IMR-90 (cell line): ENCODE measurements around the gene ATP4B. TPM values are rescaled to one million over a fixed set of nuclear protein-coding genes. Genes with fewer than 3 reads are reported as not detected.

Source experiments
- ATAC-seq: fragments of 200-7000 bp; cut with Tn5 transposase; 2 replicates; pipeline ENCODE4 v1.9.1; 2020; ENCODE audit warnings: low read depth, mild to moderate bottlenecking, moderate library complexity
- BruUV-seq: library from RNA; stranded (reverse); fragments of 400-500 nt; replicated peaks from 2 replicates; lab custom pipeline; 2021; lab: Mats Ljungman, UMichigan
- CTCF ChIA-PET: fragments of 300-600 bp; formaldehyde crosslinking; extraction: SDS; loops from one replicate; lab custom pipeline; 2021; ENCODE audit warnings: antibody characterized with exemption; lab: Yijun Ruan, JAX
- POLR2A ChIA-PET: fragments of 300-600 bp; sonication (Branson Sonifier 250); formaldehyde crosslinking; loops from one replicate; lab custom pipeline; 2022; ENCODE audit warnings: antibody characterized with exemption; ENCODE audit not compliant: unreplicated experiment; lab: Charles Lee
- DNase-seq: peaks from one replicate; pipeline ENCODE4 v3.0.0; 2013
- H2AFZ ChIP-seq: replicated peaks from 2 replicates; pipeline ENCODE3; 2013; ENCODE audit warnings: low read length, mild to moderate bottlenecking; ENCODE audit not compliant: poor library complexity
- H2AK5ac ChIP-seq: 2 replicates; pipeline ENCODE4 v1.6.1; 2013; ENCODE audit warnings: low read depth, low read length, inconsistent platforms
- H2AK9ac ChIP-seq: replicated peaks from 2 replicates; pipeline ENCODE3; 2013; ENCODE audit warnings: mild to moderate bottlenecking, low read depth, low read length, moderate library complexity; ENCODE audit not compliant: poor library complexity
- H2BK120ac ChIP-seq: 2 replicates; pipeline ENCODE4 v1.6.1; 2013; ENCODE audit warnings: low read depth, low read length, inconsistent platforms
- H2BK15ac ChIP-seq: 3 replicates; pipeline ENCODE4 v1.6.1; 2013; ENCODE audit warnings: low read depth, low read length, inconsistent platforms
- H2BK20ac ChIP-seq: 2 replicates; pipeline ENCODE4 v1.6.1; 2013; ENCODE audit warnings: low read depth, mild to moderate bottlenecking, inconsistent platforms, low read length, moderate library complexity
- H2BK5ac ChIP-seq: 2 replicates; pipeline ENCODE4 v1.6.1; 2013; ENCODE audit warnings: mild to moderate bottlenecking, low read depth, low read length, inconsistent platforms; ENCODE audit not compliant: poor library complexity, severe bottlenecking
- H3K14ac ChIP-seq: replicated peaks from 2 replicates; pipeline ENCODE4 v1.6.1; 2013; ENCODE audit warnings: low read depth, low read length, inconsistent platforms
- H3K18ac ChIP-seq: 2 replicates; pipeline ENCODE4 v1.6.1; 2013; ENCODE audit warnings: low read depth, low read length, control low read depth
- H3K23ac ChIP-seq: 2 replicates; pipeline ENCODE4 v1.6.1; 2013; ENCODE audit warnings: low read depth, low read length, inconsistent platforms
- H3K27ac ChIP-seq: 2 replicates; pipeline ENCODE4 v1.5.1; 2013; ENCODE audit warnings: mild to moderate bottlenecking, control low read depth, low read length; ENCODE audit not compliant: insufficient read depth
- H3K27me3 ChIP-seq: 2 replicates; pipeline ENCODE4 v1.6.1; 2013; ENCODE audit warnings: low read length; ENCODE audit not compliant: control insufficient read depth, insufficient read depth
- H3K36me3 ChIP-seq: 2 replicates; pipeline ENCODE4 v1.6.1; 2013; ENCODE audit warnings: low read length, mixed read lengths; ENCODE audit not compliant: control insufficient read depth, insufficient read depth
- H3K4ac ChIP-seq: 2 replicates; pipeline ENCODE4 v1.6.1; 2013; ENCODE audit warnings: low read depth, low read length, inconsistent platforms
- H3K4me1 ChIP-seq: 2 replicates; pipeline ENCODE4 v1.6.1; 2013; ENCODE audit warnings: low read length, mixed read lengths; ENCODE audit not compliant: control insufficient read depth, insufficient read depth
- H3K4me2 ChIP-seq: 2 replicates; pipeline ENCODE4 v1.6.1; 2013; ENCODE audit warnings: low read depth, mild to moderate bottlenecking, control low read depth, low read length, moderate library complexity
- H3K4me3 ChIP-seq: 2 replicates; pipeline ENCODE4 v1.5.1; 2013; ENCODE audit warnings: low read depth, mild to moderate bottlenecking, control low read depth, low read length, moderate library complexity; ENCODE audit not compliant: insufficient read depth
- H3K56ac ChIP-seq: 2 replicates; pipeline ENCODE4 v1.6.1; 2013; ENCODE audit warnings: low read length, inconsistent platforms; ENCODE audit not compliant: insufficient read depth; ENCODE audit errors: extremely low read depth
- H3K79me1 ChIP-seq, 2 experiments: 2 replicates each; pipeline ENCODE4 v1.6.1; 2013; ENCODE audit warnings: low read length in 2 of 2, inconsistent platforms in 1 of 2, low read depth in 1 of 2
- H3K9ac ChIP-seq: 2 replicates; pipeline ENCODE4 v1.6.1; 2013; ENCODE audit warnings: low read depth, low read length, control low read depth
- H3K9me1 ChIP-seq: 2 replicates; pipeline ENCODE4 v1.6.1; 2013; ENCODE audit warnings: low read length, inconsistent platforms; ENCODE audit not compliant: insufficient read depth
- H3K9me3 ChIP-seq: 2 replicates; pipeline ENCODE4 v1.6.1; 2013; ENCODE audit warnings: low read length; ENCODE audit not compliant: control insufficient read depth, insufficient read depth
- H4K20me1 ChIP-seq: 2 replicates; pipeline ENCODE4 v1.6.1; 2013; ENCODE audit warnings: low read length, inconsistent platforms; ENCODE audit not compliant: insufficient read depth
- H4K5ac ChIP-seq: 2 replicates; pipeline ENCODE4 v1.6.1; 2013; ENCODE audit warnings: mild to moderate bottlenecking, low read depth, low read length, control low read depth
- H4K8ac ChIP-seq, 2 experiments: 2 replicates each; pipeline ENCODE4 v1.6.1; 2013; ENCODE audit warnings: low read depth in 2 of 2, low read length in 2 of 2, control low read depth in 1 of 2, inconsistent platforms in 1 of 2
- H4K91ac ChIP-seq: 2 replicates; pipeline ENCODE4 v1.6.1; 2013; ENCODE audit warnings: low read depth, low read length, inconsistent platforms; ENCODE audit not compliant: insufficient read depth
- WGBS, 2 experiments: methylation state at CpG; one replicate each; pipeline versions ENCODE4 v1.1.5 to v1.1.7; 2013; ENCODE audit warnings: missing lambda C conversion rate in 2 of 2; ENCODE audit not compliant: insufficient read length in 1 of 2; ENCODE audit errors: extremely low coverage in 2 of 2; 5-methylcytosine and 5-hydroxymethylcytosine counted together
- dilution Hi-C: fragments of 300-500 bp; cut with HindIII; formaldehyde crosslinking; loops from one replicate; pipeline ENCODE4 v1.14.3; 2018; ENCODE audit warnings: low sequenced_read_pairs; ENCODE audit not compliant: unreplicated experiment
- in situ Hi-C: fragments of 300-500 bp; cut with MboI; formaldehyde crosslinking; loops from 3 replicates; pipeline ENCODE4 v1.14.3; 2019; ENCODE audit warnings: low sequenced_read_pairs, inconsistent platforms, mixed read lengths
- intact Hi-C: fragments of 100-400 bp; cut with micrococcal nuclease; formaldehyde crosslinking; loops from 2 replicates; pipeline ENCODE4 v1.10.0; 2022
- polyA plus RNA-seq, 3 experiments: library from polyadenylated mRNA; depleted of rRNA; stranded (reverse); fragments of >200 nt; gene quantifications; 2 replicates each; pipeline ENCODE4 v1.2.3, GENCODE V29; 2012; ENCODE audit warnings: low replicate concordance in 1 of 3
- total RNA-seq: library from RNA; depleted of rRNA; stranded (reverse); fragments of >200 nt; gene quantifications from 2 replicates; pipeline ENCODE4 v1.2.3, GENCODE V29; 2012
- TF ChIP-seq, protein P1 (sequence below): conservative IDR thresholded peaks from 2 replicates; pipeline ENCODE4 v1.5.1; 2012; ENCODE audit warnings: mild to moderate bottlenecking, low read depth, low read length, improper control_type of control experiment

The ATP4B gene
- total and polyA plus RNA-seq, 2 of the 4 experiments (the other 2 are of a cell fraction) = not detected

DNA sequence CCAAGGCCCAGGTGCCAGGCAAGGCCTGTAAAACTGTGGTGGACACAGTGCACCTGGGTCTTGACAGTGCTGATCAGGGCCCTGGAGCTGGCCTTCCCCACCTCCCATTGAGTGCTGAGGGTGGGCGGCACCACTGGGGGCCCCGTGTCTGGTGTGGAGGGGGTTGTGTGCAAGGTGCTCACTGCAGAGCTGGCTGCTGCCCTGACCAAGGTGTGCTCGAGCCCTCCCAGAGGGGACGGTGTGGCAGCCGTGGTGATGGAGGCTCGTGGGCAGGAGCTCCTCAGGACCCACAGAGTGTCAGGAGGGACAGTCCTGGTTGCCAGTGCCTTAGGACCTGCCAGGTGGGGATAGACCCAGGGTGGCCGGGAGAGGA, 23.0 kb downstream of the ATP4B start:
- POLR2A ChIA-PET = no interaction called here

More for the DNA sequence above, 23.0 kb downstream of the ATP4B start:
- in situ Hi-C loops = no loop called here
- CTCF ChIA-PET = no interaction called here
- H3K14ac ChIP-seq = no peak overlapping the region
- ATAC-seq (no peak), DNase-seq (no peak)
- H3K4me1 ChIP-seq = no peaks in the 10 kb centered on the region
- H3K9me1 ChIP-seq = peaks cover 13% of the 10 kb centered on the region; the same call in 1 of the 2 replicates
- H3K79me1 ChIP-seq = peaks cover 20 to 60% of the 10 kb centered on the region in 2 experiments
- H3K56ac ChIP-seq = no peak overlapping the region
- dilution Hi-C loops = no loop called here
- no peaks in the 10 kb centered on the region; the same call in 1 of the 2 replicates for H4K20me1 ChIP-seq
- H2AK5ac ChIP-seq = no peak overlapping the region
- no peak overlapping the region for H2AK9ac ChIP-seq
- no peak overlapping the region for H2BK15ac ChIP-seq
- no peak overlapping the region for H4K5ac ChIP-seq
- no peaks in the 10 kb centered on the region for H3K9me3 ChIP-seq
- no peak overlapping the region for H3K23ac ChIP-seq
- no peaks in the 10 kb centered on the region for H3K27me3 ChIP-seq
- no peak overlapping the region for H3K27ac ChIP-seq
- H3K36me3 ChIP-seq = peaks cover 70% of the 10 kb centered on the region
- no peak overlapping the region for H4K91ac ChIP-seq
- no TSS peak for BruUV-seq
- H3K4me2 ChIP-seq = no peak overlapping the region
- no peak overlapping the region for H3K9ac ChIP-seq
- no peak overlapping the region for H4K8ac ChIP-seq
- H3K4ac ChIP-seq = no peak overlapping the region
- no peak overlapping the region for H3K4me3 ChIP-seq
- intact Hi-C loops = no loop called here
- H2AFZ ChIP-seq = no peak overlapping the region
- H2BK5ac ChIP-seq = no peak overlapping the region
- no peak overlapping the region for H2BK120ac ChIP-seq
- 78% methylated on average over 4 of the region's 7 CpGs; no CpG with 5 or more reads in 1 of the 2 experiments for WGBS, 2 experiments
- TF ChIP-seq, protein P1, sequence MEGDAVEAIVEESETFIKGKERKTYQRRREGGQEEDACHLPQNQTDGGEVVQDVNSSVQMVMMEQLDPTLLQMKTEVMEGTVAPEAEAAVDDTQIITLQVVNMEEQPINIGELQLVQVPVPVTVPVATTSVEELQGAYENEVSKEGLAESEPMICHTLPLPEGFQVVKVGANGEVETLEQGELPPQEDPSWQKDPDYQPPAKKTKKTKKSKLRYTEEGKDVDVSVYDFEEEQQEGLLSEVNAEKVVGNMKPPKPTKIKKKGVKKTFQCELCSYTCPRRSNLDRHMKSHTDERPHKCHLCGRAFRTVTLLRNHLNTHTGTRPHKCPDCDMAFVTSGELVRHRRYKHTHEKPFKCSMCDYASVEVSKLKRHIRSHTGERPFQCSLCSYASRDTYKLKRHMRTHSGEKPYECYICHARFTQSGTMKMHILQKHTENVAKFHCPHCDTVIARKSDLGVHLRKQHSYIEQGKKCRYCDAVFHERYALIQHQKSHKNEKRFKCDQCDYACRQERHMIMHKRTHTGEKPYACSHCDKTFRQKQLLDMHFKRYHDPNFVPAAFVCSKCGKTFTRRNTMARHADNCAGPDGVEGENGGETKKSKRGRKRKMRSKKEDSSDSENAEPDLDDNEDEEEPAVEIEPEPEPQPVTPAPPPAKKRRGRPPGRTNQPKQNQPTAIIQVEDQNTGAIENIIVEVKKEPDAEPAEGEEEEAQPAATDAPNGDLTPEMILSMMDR = no peak
- no peak overlapping the region for H2BK20ac ChIP-seq
- no peak overlapping the region for H3K18ac ChIP-seq
